Measurements from ENCODE around the gene PKIG.

Gene PKIG

DNA sequence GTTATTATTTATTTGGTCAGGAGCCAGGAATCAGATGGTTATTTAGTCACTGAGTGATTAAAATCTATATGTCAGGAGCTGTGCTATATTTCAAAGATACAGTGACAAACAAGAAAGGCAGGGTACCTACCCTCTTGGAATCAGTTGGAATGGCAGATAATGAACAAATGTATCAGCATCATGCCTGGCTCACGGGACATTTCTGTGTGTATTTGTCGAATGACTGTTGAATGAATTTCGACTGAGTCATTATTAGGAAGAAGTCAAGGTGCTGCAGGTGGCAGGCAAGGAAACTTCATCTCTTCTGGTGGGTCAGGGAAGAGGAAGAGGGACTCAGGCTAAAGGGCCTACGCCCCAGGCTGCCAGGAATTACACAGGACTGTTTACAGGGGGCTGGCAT, 13.6 kb downstream of the PKIG start:
- DNase-seq (ENCODE audit: low read depth in 2 of 2), result no peak

DNA sequence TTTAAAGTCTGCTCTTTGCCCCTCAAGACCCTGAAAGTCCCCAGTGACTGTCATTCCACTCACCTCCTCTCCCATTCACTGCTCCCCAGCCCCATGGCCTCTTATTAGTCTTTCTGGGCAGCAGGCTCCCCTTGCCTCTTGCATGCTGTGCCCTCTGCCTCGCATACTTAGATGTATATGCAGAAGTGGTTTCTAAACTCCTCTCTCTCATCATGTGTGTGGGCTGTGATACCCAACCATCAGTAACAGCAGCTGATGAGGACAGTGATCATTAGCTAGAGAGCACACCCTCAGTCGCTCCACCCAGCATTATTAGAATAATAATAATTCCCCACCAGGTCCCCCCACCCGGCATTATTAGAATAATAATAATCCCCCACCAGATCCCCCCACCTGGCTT, 14.5 kb downstream of the PKIG start:
- DNase-seq (ENCODE audit: low read depth in 2 of 2), result no peak

DNA sequence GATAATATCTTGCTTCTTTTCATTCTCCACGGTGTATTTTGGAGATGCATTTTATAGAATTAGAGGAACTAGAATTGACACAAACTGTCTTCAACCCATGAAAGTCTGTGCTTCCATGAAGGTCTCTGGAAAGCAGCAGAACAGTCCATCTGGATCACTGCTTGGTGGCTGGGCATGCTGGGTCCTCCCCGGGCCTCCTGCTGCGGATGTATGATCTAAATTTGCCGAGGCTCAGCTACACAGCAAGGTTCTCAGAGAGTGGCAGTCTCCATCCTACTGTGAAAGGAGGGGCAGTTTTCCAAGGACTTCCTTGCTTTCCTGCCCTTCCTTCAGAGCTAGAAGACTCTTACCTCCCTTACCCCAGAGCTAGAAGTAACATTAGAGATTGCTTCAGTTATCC, 15.1 kb downstream of the PKIG start:
- DNase-seq (ENCODE audit: low read depth in 2 of 2), result no peak

DNA sequence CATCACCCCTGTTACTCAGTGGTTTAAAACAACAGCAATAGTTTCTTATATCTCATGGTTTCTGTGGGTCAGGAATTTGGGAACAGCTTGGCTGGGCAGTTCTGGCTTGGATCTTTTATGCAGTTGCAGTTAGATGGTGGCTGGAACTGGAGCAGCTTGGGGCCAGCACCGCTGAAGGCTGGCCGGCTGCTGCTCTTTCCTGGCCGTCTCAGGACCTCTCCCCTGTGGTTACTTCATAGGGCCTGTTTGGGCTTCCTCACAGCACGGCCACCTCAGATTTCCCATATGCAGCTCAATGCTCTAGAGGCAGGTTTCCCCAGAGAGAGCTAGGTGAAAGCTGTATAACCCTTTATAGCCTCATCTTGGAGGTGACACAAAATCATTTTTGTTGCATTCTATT, 15.6 kb downstream of the PKIG start:
- no peak for DNase-seq (ENCODE audit: low read depth in 2 of 2)

DNA sequence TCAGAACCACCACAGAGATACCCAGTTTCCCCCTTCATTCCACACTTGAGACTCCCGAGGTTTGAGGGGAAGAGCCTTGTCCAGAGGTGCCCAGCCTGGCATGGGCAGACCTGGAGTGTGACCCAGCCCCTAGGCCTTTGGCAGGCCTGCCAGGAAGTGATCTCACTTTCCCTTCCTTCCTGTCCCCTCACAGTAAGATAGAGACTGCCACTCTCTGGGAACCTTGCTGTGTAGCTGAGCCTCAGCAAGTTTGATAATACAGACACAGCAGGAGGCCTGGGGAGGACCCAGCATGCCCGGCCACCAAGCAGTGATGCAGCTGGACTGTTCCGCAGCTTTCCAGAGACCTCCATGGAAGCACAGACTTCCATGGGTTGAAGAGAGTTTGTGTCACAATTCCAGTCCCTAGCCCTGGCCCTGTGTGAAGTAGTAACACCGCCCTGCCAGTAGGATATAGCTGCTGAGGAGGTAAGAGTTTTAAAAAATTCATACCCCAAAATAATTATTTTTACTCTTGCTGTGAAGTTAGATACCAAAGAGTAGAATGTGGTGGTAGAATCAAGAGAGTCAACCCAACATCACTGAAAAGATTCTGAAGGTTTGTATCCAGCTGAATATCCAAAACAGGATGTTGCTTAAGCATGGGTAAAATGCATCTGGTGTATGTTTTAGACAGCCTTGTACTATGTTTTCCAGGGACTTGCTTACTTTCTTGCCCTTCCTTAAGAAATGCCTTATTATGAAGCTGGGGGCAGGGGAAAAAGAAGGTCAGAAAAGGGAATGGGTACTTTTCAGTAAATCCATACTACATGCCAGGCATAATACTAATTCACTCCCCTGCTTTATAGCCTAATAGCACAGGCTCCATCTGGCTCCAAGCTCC, 16.3 kb downstream of the PKIG start:
- DNase-seq (ENCODE audit: low read depth in 2 of 2), result no peak

DNA sequence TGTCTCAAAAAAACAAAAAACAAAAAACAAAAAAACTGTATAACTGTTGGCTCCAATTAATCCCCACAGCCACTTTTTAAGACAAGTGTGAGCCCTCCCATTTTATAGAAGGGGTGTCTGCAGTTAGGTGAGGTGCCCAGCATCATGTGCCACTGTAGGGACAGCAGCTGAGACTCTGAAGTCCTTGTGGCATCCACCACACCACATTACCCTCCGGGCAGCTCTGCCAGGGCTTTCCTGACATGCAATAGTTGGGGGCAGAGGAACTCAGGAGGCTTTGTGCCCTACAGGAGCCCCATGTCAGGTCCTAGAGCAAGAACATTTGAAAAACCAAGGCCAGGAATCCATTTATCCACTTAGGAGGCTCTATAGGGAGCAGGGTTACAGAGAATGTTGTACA, 17.3 kb downstream of the PKIG start:
- DNase-seq (ENCODE audit: low read depth in 2 of 2), result no peak

DNA sequence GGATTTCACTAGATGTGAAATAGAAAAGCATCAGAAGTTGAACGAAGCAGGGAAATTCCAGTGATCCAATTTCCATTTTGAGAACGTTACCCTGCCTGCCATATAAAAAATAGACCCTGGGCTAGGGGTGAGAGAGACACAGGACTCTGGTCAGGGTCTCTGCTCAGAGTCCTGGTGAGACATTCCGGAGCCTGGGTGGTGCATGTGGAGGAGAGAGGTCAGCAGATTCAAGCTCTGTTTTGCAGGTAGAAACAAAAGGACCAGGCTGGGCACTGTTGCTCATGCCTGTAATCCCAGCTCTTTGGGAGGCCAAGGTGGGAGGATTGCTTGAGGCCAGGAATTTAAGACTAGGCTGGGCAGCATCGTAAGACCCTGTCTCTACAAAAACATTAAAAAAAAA, 17.9 kb downstream of the PKIG start:
- no peak for DNase-seq (ENCODE audit: low read depth in 2 of 2)

DNA sequence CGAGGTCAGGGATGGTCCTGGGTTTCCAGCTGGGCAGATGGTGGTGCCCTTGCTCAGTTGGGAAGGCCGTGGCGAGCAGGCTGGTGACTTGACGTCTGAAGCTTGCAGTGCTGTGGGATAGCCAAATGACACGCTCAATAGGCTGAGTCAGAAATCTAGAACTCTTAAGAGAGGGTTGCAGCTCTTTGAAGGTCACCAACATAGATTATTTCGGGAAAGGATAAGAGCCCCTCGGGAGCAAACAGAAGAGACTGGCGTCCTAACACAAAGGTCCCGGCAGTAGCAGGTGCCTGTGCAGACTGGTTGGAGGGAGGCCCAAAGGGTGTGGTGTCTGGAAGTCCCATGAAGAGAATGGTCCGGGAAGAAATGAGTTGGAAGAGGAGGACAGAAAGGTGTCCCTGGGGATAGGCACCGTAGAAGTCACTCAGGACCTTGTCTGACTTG, 18.4 kb downstream of the PKIG start:
- no peak for DNase-seq (ENCODE audit: low read depth in 2 of 2)

DNA sequence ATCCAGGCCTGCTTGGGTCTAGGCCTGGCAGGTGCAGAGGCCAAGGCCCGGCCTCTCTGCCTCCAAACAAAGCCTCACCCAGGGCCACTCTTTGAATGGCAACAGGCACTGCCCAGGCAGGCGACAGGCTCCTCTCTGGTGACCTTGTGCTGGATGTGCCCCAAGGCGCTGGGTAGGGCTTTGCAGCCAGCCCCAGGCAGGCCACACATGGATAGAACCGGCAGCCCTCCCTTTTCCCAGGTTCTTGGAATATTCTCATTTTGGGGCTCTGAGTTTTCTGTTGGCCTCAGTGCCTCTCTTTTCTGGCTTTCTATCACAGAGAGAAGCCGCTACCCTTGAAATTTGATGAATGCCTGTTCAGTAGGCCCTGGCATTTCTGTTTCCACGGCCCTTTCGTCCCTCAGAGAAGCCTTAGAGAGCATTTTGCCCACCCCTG, 18.9 kb downstream of the PKIG start:
- DNase-seq (ENCODE audit: low read depth in 2 of 2), result no peak

DNA sequence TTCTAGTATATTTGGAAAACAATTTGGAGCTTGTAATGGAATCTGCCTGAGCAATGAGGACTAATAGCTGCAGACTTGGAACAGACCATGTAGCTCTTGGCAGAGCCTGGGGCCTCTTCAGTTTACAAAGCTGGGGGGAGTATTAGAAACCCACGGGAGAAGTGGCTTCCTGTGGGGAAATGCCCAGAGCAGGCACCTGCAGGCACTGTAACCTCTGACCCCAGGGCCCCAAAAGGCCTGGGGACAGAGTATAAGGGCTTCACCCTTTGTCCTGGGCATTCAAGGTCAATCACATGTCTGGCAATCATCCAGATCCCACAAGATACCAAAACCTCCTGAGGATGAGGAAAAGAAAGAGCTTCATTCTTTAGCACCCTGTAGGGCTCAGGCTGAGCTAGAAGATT, 19.4 kb downstream of the PKIG start:
- DNase-seq (ENCODE audit: low read depth in 2 of 2), result peak in 1 of 2 experiments; percentile 17

DNA sequence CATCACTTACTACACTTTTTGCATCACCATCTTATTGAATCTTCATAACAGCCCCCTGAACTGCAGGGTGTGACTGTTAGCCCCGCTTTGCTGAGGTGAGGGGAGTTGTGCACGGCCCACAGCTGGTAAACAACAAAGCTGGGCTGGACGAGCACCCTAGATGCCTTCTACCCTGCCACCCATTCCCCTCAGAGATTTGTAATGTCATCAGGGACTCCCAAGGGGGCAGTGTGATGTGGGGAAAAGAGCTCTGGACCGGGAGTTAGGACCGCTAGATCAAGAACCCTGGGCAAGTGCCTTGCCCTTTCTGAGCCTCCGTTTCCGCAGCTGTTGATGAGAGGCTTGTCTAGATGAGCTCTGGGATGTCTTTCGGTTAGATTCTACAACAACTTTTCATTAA, 20.9 kb downstream of the PKIG start:
- DNase-seq (ENCODE audit: low read depth in 2 of 2), result no peak

DNA sequence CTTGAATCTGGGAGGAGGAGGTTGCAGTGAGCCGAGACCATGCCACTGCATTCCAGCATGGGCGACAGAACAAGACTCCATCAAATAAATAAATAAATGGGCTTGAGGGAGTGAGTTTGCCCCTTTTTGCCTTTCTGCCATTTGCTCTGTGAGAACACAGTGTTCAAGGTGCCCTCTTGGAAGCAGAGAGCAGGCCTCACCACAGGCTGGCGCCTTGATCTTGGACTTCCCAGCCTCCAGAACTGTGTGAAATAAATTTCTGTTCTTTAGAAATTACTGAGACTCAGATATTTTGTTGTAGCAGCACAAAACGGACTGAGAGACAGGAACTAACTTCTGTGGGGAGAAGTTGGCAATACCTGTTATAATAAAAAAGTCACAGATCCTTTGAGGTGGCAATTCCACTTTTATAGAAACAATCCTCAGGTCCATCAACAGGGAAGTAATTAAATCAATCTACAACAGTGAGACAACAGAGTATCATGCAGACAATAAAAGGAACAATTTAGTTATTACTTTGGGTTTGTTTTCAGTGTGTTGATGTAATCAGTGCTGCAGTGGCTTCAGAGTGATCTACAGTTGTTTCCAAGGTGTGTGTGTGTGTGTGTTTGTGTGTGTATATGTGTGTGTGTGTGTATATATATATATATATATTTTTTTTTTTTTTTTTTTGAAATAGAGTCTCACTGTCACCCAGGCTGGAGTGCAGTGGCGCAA, 24.5 kb downstream of the PKIG start:
- DNase-seq (ENCODE audit: low read depth in 2 of 2), result no peak

DNA sequence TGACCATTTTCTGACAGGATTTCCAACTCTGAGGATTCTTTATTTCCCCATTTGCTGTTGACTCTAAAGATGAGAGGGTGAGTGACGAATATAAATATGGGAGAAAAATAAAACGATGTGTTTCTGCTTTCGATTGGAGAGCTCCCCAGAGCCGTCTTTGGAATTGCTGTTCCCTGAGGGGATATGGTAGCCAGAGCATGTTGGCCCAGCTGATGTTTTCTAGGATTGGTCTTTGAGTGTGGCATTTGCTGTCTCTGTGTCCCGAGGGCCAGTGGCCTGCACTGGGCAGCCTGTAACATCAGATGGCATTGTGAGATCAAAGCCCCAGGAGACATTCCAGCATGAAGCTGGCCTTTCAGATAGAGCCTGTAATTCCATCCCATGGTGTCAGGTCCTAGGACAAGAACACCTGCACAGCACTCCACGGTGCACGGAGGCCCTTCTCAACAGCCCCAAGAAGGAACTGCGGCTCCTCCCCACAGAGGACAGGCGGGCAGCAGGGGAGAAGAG, 26.7 kb downstream of the PKIG start:
- DNase-seq (ENCODE audit: low read depth in 2 of 2), result no peak

DNA sequence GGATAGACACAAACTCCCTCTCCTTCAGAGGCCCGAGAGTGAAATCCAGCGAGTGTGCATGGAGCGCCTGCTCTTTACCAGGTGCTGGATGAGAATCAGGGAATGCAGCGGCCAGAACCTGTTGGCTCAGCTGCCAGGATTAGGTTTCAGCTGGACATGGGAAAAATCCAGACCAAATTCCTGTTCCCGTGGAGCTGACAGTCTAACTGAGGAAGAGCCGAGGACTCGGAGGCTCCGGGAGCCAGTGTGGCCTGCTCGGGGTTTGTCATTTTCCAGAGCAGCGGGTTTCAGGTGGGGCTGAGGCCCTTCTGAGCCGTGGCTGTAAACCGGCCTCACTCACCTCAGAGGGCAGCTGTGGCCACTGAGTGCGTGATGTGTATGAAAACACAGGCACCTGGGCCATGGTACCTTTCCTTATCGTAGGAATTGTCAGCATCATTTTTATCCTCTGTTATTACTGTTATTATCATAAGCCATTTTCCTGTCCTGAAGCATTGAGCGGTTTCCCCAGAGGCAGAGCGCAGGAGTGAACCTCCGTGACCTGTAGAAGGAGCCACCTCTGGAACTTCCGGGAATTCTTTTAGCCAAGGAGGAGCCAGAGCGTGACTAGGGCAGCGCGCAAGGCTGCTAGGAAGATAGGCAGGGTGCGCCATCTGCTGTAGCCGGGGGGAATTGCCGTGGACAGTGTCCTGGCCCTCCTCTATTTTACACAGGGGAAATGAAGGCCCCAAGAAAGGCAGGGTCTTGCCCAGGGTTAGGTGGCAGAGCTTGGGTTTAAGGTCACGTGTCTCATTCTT, 27.3 kb downstream of the PKIG start:
- DNase-seq (ENCODE audit: low read depth in 2 of 2), result peak; percentile 54 to 60

DNA sequence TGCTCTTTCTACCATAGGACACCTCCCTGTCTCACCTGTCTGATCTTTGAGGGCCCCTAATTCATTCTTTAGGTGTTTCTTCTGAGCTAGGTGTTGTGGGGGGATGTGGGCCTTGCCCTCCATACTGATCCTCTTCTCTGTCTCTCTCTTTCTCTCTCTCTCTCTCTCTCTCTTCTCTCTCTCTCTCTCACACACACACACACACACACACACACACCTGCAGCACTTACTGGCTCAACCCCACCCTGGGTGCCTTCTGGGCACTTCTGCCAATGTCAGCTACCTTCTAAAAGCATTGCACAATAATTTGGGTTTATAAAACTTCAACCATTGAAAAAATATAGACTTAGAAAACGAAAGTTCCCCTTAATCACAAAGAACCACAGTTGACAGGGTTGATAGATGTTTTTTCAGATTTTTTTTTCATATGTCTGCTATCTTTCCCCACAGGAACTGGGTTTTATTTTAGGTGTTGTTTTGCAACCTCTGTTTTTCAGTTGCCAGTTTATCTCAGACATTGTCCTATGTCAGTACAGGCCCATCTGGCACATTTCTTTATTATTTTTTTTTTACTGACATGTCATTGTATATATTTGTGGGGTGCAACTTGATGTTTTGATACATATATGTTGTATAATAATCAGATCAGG, 28.1 kb downstream of the PKIG start:
- no peak for DNase-seq (ENCODE audit: low read depth in 2 of 2)

DNA sequence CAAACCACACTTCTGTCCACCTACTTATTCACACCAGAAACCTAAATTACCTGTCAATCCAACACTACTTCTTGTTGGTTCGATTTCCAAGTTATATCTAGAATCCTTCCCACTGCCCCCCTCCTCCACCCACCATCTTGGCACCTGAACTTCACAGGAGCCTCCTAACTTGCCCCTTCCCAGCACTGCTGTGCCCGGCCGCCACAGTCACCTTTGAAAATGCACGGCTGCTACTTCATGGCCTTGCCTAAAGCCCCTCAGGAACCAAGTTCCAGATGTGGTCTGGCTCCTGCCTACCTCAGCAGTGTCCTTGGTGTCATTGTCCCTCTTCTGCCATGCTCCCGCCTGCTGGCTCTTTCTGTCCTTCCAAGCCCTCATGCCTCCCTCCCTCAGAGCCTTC, 31.2 kb downstream of the PKIG start:
- DNase-seq (ENCODE audit: low read depth in 2 of 2), result no peak

DNA sequence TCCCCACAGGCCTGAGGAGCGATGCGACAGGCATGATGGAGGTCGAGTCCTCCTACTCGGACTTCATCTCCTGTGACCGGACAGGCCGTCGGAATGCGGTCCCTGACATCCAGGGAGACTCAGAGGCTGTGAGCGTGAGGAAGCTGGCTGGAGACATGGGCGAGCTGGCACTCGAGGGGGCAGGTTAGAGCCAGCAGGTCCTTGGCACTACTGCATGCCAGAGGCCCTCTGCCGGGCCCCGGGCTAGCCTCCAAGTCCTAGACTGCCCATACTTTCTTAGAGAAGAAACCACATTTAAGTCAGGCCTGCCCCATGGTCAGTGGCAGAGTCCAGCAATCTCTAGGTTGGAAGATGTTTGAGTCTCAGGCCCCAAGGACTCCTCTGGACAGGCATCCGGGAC, 32.1 kb downstream of the PKIG start:
- no peak for DNase-seq (ENCODE audit: low read depth in 2 of 2)

DNA sequence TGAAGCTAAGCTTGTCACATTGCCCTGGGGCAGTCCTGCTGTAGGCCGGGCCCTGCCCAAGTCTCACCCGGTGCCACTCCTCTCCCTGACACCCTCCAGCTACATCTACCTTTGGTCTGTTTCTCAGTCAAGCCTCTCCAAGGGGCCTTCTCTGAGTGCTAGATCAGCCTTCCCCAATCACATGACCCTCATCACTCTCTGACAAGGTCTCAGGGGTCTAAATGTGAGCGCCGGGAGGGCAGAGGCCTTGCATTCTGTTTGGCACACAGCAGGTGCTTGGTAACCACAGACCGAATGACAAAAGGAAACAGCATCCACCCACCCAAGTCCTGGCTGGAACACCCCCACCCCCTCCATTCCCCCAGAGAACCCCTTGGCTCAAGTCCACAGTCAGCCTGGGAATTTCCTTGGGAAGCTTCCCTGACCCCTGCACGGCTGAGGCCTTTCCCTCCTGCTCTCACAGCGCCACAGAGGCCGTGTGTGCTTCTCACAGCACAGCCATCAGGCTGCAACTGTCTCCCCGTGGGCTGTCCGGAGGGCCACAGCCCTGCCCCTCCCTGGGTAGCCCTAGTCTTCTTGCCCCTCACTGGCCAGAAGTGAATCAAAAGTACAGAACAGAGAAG, 32.9 kb downstream of the PKIG start:
- no peak for DNase-seq (ENCODE audit: low read depth in 2 of 2)

DNA sequence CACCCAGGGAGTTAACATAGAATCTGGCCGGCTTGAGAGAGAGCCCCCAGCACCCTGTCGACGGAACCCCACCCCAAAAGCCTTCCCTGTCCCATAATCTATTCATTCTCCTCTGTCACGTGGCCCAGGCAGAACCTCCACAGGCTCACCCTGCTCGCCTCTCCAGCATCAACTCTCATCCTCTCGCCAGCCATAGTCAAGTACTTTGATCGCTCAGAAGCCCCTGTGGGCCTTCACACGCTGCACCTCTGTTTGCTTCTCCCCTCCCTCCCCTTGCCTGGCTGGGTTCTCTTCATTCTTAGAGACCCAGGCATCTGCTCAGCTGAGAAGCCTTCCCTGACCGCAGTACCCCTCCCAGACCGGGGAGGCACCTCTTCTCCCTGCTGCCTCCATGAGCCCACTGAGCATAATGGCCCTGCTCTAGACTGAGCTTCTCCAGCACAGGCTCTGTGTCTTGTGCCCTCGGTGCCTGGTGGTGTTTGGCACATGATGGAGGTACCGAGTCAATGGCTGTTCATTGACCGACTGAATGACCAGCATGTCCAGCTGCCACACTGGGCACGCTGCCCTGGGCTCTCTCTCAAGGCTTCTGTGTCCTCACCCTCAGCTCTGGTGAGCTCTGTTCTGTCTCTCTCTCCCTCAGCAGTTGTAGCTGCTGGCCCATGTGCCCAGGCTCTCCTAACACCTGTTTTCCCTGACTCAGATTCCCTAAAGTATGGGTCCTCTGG, 33.7 kb downstream of the PKIG start:
- no peak for DNase-seq (ENCODE audit: low read depth in 2 of 2)

DNA sequence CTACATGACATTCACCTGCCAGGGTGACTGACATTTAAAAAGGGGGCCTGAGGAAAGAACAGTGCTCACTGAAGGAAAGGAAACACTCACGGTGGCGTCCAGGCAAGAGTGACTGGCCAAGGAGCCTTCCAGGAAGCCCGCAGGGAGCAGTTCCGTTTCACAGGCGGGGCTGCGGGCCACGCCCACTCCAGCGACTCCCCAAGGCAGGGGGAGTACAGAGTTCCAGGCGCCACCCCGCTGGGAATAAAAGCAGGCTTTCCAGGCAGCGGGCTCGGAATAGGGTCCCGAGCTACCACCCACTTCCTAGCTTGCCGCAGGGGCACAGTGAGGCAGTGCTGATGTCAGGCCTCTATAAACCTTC, 34.2 kb downstream of the PKIG start:
- no peak for DNase-seq (ENCODE audit: low read depth in 2 of 2)

DNA sequence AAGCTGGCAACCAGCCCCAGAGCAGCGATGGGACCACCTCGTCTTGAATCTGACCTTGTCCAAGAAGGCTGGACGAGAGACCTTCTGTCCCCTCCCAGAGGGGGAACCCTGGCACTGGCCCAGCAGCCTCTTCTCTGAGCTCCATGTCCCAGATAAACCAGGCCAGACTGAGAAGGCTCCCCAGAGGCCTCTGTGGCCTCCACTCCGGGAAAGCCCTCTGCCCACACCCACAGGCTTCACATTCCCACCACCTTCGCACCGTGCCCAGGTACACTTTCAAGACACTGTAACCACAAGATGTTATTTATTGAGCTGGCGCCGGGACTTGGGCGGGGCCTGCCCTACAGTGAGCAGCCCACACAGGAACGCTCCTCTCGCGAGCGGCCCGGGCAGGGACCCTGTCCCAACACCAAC, 35.9 kb downstream of the PKIG start:
- no peak for DNase-seq (ENCODE audit: low read depth in 2 of 2)

All from fibroblast of skin of left quadriceps (primary cell).